HCT116 (cell line): Measurements from ENCODE around the gene XYLT1. TPM values are rescaled to one million over a fixed set of nuclear protein-coding genes. Genes with fewer than 3 reads are reported as not detected.

ENCODE experiments used
- ATAC-seq: fragments of 200-7000 bp; cut with Tn5 transposase; 2 replicates; pipeline ENCODE4 v1.9.1; 2020; ENCODE audit warnings: mild to moderate bottlenecking, moderate library complexity
- BruUV-seq: library from RNA; stranded (reverse); fragments of 400-500 nt; replicated peaks from 2 replicates; lab custom pipeline; 2021; lab: Mats Ljungman, UMichigan
- CTCF ChIA-PET: fragments of 300-600 bp; sonication (Branson Sonifier 250); formaldehyde crosslinking; loops from one replicate; lab custom pipeline; 2021; ENCODE audit warnings: antibody characterized with exemption; lab: Charles Lee
- POLR2A ChIA-PET: fragments of 300-600, 350-600 bp; sonication (Branson Sonifier 250); formaldehyde crosslinking; loops from one replicate; lab custom pipeline; 2021; ENCODE audit warnings: antibody characterized with exemption; lab: Charles Lee
- RAD21 ChIA-PET, 2 experiments: fragments of 300-600 bp; sonication (Branson Sonifier 250); formaldehyde crosslinking; loops; one replicate each; lab custom pipeline; 2023; ENCODE audit warnings: low total read pairs in 2 of 2; ENCODE audit not compliant: uncharacterized antibody in 2 of 2, unreplicated experiment in 2 of 2, low non-redundant PET in 1 of 2; lab: Charles Lee
- DNase-seq: peaks from one replicate; pipeline ENCODE4 v3.0.0-alpha.2; 2010; ENCODE audit warnings: low read depth, low spot score
- H2AFZ ChIP-seq: fragments of 200-600 bp; shearing (Covaris generic), sonication (generic); 2 replicates; pipeline ENCODE4 v1.6.1; 2017; ENCODE audit warnings: low read depth, mixed run types, mixed read lengths, antibody characterized with exemption, low read length; ENCODE audit not compliant: poor library complexity, severe bottlenecking
- H3K27ac ChIP-seq: 2 replicates; pipeline ENCODE4 v1.5.1; 2012; ENCODE audit warnings: low read depth, low read length
- H3K27me3 ChIP-seq: fragments of 200-600 bp; sonication (generic); 2 replicates; pipeline ENCODE4 v1.6.1; 2016; ENCODE audit warnings: mixed run types, low read length, mixed read lengths; ENCODE audit not compliant: insufficient read depth
- H3K36me3 ChIP-seq, 2 experiments: fragments of 200-500 bp in 1 of 2; fragments of 200-600 bp in 1 of 2; sonication (Bioruptor generic) in 1 of 2; sonication (generic) in 1 of 2; 2 replicates each; pipeline versions ENCODE4 v1.5.1 to v1.6.1; 2014 to 2016; ENCODE audit warnings: low read length in 2 of 2, inconsistent platforms in 1 of 2, mixed read lengths in 1 of 2, mixed run types in 1 of 2; ENCODE audit not compliant: insufficient read depth in 2 of 2, control insufficient read depth in 1 of 2
- H3K4me1 ChIP-seq, 2 experiments: fragments of 200-600 bp in 1 of 2; sonication (generic) in 1 of 2; 2 replicates each; pipeline versions ENCODE4 v1.5.1 to v1.6.1; 2012 to 2017; ENCODE audit warnings: low read length in 2 of 2, inconsistent platforms in 1 of 2, mild to moderate bottlenecking in 1 of 2, mixed read lengths in 1 of 2, mixed run types in 1 of 2, moderate library complexity in 1 of 2; ENCODE audit not compliant: insufficient read depth in 2 of 2, control insufficient read depth in 1 of 2
- H3K4me2 ChIP-seq: fragments of 200-600 bp; sonication (generic); 2 replicates; pipeline ENCODE4 v1.6.1; 2017; ENCODE audit warnings: mixed run types, low read length, mixed read lengths
- H3K4me3 ChIP-seq, 2 experiments: fragments of 200-600 bp in 1 of 2; sonication (generic) in 1 of 2; replicated peaks in 1 of 2; 2 replicates each; pipeline ENCODE4 v1.5.1; 2011 to 2016; ENCODE audit warnings: low read length in 2 of 2, control low read depth in 1 of 2, low read depth in 1 of 2, mild to moderate bottlenecking in 1 of 2, mixed read lengths in 1 of 2, mixed run types in 1 of 2
- H3K79me2 ChIP-seq: fragments of 200-600 bp; sonication (generic); 2 replicates; pipeline ENCODE4 v1.6.1; 2017; ENCODE audit warnings: mild to moderate bottlenecking, mixed run types, low read length, moderate library complexity, mixed read lengths; ENCODE audit not compliant: insufficient read depth
- H3K9ac ChIP-seq: fragments of 200-600 bp; sonication (generic); 2 replicates; pipeline ENCODE4 v1.6.1; 2016; ENCODE audit warnings: low read length, mixed read lengths
- H3K9me2 ChIP-seq: fragments of 200-600 bp; sonication (generic), shearing (Covaris generic); 2 replicates; pipeline ENCODE4 v1.6.1; 2017; ENCODE audit warnings: mixed run types, mild to moderate bottlenecking, moderate library complexity; ENCODE audit not compliant: insufficient read depth
- H3K9me3 ChIP-seq, 2 experiments: fragments of 200-500 bp in 1 of 2; fragments of 200-600 bp in 1 of 2; sonication (Bioruptor generic) in 1 of 2; sonication (generic) in 1 of 2; 2 replicates each; pipeline ENCODE4 v1.6.1; 2014 to 2017; ENCODE audit warnings: low read length in 2 of 2, mixed read lengths in 2 of 2, inconsistent platforms in 1 of 2, low read depth in 1 of 2, mild to moderate bottlenecking in 1 of 2, mixed run types in 1 of 2, moderate library complexity in 1 of 2; ENCODE audit not compliant: control insufficient read depth in 1 of 2, insufficient read depth in 1 of 2
- H4K20me1 ChIP-seq: fragments of 200-600 bp; sonication (generic), shearing (Covaris generic); 2 replicates; pipeline ENCODE4 v1.6.1; 2017; ENCODE audit warnings: mixed run types, mild to moderate bottlenecking, moderate library complexity; ENCODE audit not compliant: insufficient read depth
- CEBPB ChIP-seq: IDR thresholded peaks from 2 replicates; pipeline ENCODE4 v1.6.1; 2012; ENCODE audit warnings: low read depth
- EZH2 ChIP-seq: fragments of 200-600 bp; sonication (generic); IDR thresholded peaks from 2 replicates; pipeline ENCODE4 v1.6.1; 2017; ENCODE audit warnings: antibody characterized with exemption, mixed run types
- FOSL1 ChIP-seq: IDR thresholded peaks from 2 replicates; pipeline ENCODE4 v1.6.1; 2012; ENCODE audit warnings: low read depth
- POLR2A ChIP-seq: IDR thresholded peaks from 2 replicates; pipeline ENCODE4 v1.7.0; 2011; ENCODE audit warnings: borderline replicate concordance; ENCODE audit not compliant: insufficient read depth, insufficient read length; ENCODE audit errors: extremely low read depth
- RAD21 ChIP-seq: IDR thresholded peaks from 2 replicates; pipeline ENCODE4 v1.6.1; 2012; ENCODE audit warnings: low read depth, mild to moderate bottlenecking
- SIN3A ChIP-seq: IDR thresholded peaks from 2 replicates; pipeline ENCODE4 v1.6.1; 2012; ENCODE audit warnings: low read depth
- SP1 ChIP-seq: IDR thresholded peaks from 2 replicates; pipeline ENCODE4 v1.6.1; 2012; ENCODE audit warnings: low read depth
- YY1 ChIP-seq: IDR thresholded peaks from 2 replicates; pipeline ENCODE4 v1.6.1; 2011; ENCODE audit warnings: low read length, low read depth, moderate library complexity, mild to moderate bottlenecking; ENCODE audit not compliant: insufficient replicate concordance; ENCODE audit errors: extremely low read depth
- ZFX ChIP-seq: fragments of 450-650 bp; IDR thresholded peaks from 2 replicates; pipeline ENCODE4 v1.6.1; 2017
- intact Hi-C: fragments of 100-400 bp; cut with micrococcal nuclease; formaldehyde crosslinking; loops from 2 replicates; pipeline ENCODE4 v1.10.0; 2022
- total RNA-seq: library from RNA; stranded (reverse); gene quantifications from one replicate; pipeline ENCODE4 v1.2.1, GENCODE V29; 2021; ENCODE audit not compliant: unreplicated experiment
- TF ChIP-seq, protein P1 (sequence below): IDR thresholded peaks from 2 replicates; pipeline ENCODE4 v1.6.1; 2011; ENCODE audit warnings: mild to moderate bottlenecking, low read length, moderate library complexity; ENCODE audit not compliant: insufficient replicate concordance; ENCODE audit errors: extremely low read depth
- TF ChIP-seq, protein P2 (sequence below), 3 experiments: fragments of 200-600 bp in 1 of 3; sonication (generic) in 1 of 3; IDR thresholded peaks in 2 of 3; conservative IDR thresholded peaks in 1 of 3; 2 replicates each; pipeline ENCODE4 v1.5.1; 2012 to 2017; ENCODE audit warnings: low read depth in 2 of 3, low read length in 2 of 3, antibody characterized with exemption in 1 of 3, borderline replicate concordance in 1 of 3, control low read depth in 1 of 3, mild to moderate bottlenecking in 1 of 3, mixed read lengths in 1 of 3, mixed run types in 1 of 3, moderate library complexity in 1 of 3; ENCODE audit not compliant: insufficient read depth in 1 of 3

XYLT1 gene
- total RNA-seq, 1 experiment from 2014 or later: 4.5 TPM

DNA sequence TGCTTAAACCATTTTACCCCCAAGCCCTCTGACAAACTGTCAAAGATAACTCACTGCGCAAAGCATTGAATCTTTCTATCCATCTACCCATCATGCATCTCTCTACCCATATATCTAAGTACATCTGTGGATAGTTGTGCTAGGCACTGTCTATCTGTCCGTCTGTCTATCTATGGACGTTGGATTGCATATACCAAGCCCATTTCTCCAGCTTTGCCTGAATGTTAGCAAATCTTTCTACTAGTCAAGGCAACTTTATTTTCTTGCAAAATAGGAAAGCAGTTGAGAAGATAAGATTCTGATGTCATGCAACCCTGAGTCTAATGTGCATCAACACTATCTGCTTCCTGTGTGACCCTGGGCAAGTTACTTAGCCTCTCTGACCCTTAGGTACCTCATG is 117.2 kb downstream of the XYLT1 start:
- no peak overlapping the region for H2AFZ ChIP-seq
- no peaks in the 10 kb centered on the region for H3K79me2 ChIP-seq
- no peaks in the 10 kb centered on the region for H3K9me2 ChIP-seq
- no peaks in the 10 kb centered on the region for H3K27me3 ChIP-seq
- no TSS peak for BruUV-seq
- RAD21 ChIA-PET: no interaction called here
- H3K9ac ChIP-seq: no peak overlapping the region
- POLR2A ChIA-PET: no interaction called here
- H4K20me1 ChIP-seq: no peaks in the 10 kb centered on the region
- intact Hi-C loops: no loop called here
- CTCF ChIA-PET: no interaction called here
- no peaks in the 10 kb centered on the region for H3K4me1 ChIP-seq
- H3K4me2 ChIP-seq: no peak overlapping the region
- ATAC-seq: no peak
- H3K27ac ChIP-seq: no peak overlapping the region
- TF ChIP-seq RAD21 (no peak), POLR2A (no peak), SIN3A (no peak), CEBPB (no peak), ZFX (no peak), FOSL1 (no peak), SP1 (no peak)
- TF ChIP-seq, protein P1, sequence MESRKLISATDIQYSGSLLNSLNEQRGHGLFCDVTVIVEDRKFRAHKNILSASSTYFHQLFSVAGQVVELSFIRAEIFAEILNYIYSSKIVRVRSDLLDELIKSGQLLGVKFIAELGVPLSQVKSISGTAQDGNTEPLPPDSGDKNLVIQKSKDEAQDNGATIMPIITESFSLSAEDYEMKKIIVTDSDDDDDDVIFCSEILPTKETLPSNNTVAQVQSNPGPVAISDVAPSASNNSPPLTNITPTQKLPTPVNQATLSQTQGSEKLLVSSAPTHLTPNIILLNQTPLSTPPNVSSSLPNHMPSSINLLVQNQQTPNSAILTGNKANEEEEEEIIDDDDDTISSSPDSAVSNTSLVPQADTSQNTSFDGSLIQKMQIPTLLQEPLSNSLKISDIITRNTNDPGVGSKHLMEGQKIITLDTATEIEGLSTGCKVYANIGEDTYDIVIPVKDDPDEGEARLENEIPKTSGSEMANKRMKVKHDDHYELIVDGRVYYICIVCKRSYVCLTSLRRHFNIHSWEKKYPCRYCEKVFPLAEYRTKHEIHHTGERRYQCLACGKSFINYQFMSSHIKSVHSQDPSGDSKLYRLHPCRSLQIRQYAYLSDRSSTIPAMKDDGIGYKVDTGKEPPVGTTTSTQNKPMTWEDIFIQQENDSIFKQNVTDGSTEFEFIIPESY: no peak
- no peak overlapping the region for H3K4me3 ChIP-seq
- no peaks in the 10 kb centered on the region for H3K36me3 ChIP-seq
- no peak for DNase-seq
- no peaks in the 10 kb centered on the region for H3K9me3 ChIP-seq

DNA sequence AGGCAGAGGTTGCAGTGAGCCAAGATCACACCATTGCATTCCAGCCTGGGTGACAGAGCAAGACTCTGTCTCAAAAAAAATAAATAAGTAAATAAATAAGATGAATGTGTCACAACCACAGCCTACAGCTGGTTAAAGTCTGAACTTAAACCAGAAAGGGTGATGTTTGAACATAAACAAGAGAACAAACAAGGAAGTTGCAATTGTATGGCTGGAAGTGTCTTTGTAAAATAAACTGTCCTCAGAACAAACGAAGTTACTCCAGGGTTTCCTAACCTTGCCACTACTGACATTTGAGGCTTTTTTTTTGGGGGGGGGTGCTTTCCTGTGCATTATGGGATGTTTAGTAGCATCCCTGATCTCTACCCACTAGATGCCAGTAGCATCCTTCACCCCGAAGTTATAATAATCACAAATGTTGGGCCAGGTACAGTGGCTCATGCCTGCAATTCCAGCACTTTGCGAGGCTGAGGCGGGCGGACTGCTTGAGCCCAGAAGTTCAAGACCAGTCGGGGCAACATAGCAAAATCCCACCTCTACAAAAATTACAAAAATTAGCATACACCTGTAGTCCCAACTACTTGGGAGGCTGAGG is 119.2 kb downstream of the XYLT1 start:
- no peaks in the 10 kb centered on the region for H3K9me3 ChIP-seq
- POLR2A ChIA-PET: no interaction called here
- no peak overlapping the region for H3K4me2 ChIP-seq
- no peaks in the 10 kb centered on the region for H3K4me1 ChIP-seq
- H3K36me3 ChIP-seq: no peaks in the 10 kb centered on the region
- no peaks in the 10 kb centered on the region for H3K9me2 ChIP-seq
- BruUV-seq: no TSS peak
- ATAC-seq (no peak), DNase-seq (no peak)
- H3K27me3 ChIP-seq: no peaks in the 10 kb centered on the region
- RAD21 ChIA-PET: no interaction called here
- no peak overlapping the region for H2AFZ ChIP-seq
- H3K79me2 ChIP-seq: no peaks in the 10 kb centered on the region
- H3K27ac ChIP-seq: no peak overlapping the region
- H3K4me3 ChIP-seq: no peak overlapping the region
- no peak overlapping the region for H3K9ac ChIP-seq
- intact Hi-C loops: no loop called here
- CTCF ChIA-PET: no interaction called here
- no peaks in the 10 kb centered on the region for H4K20me1 ChIP-seq
- TF ChIP-seq EZH2 (no peak), SIN3A (no peak), YY1 (no peak)
- TF ChIP-seq, protein P1: no peak
- TF ChIP-seq, protein P2, sequence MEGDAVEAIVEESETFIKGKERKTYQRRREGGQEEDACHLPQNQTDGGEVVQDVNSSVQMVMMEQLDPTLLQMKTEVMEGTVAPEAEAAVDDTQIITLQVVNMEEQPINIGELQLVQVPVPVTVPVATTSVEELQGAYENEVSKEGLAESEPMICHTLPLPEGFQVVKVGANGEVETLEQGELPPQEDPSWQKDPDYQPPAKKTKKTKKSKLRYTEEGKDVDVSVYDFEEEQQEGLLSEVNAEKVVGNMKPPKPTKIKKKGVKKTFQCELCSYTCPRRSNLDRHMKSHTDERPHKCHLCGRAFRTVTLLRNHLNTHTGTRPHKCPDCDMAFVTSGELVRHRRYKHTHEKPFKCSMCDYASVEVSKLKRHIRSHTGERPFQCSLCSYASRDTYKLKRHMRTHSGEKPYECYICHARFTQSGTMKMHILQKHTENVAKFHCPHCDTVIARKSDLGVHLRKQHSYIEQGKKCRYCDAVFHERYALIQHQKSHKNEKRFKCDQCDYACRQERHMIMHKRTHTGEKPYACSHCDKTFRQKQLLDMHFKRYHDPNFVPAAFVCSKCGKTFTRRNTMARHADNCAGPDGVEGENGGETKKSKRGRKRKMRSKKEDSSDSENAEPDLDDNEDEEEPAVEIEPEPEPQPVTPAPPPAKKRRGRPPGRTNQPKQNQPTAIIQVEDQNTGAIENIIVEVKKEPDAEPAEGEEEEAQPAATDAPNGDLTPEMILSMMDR (IDR thresholded peaks at IDR 0.05 in 2 of 3, conservative IDR thresholded peaks at IDR 0.05 in 1 of 3; ENCODE audit: borderline replicate concordance in 1 of 3, insufficient read depth in 1 of 3, low read depth in 2 of 3, low read length in 2 of 3): no peak
